ENCODE data around the gene ENAH.

ENAH gene

GRCh38 chr1:225544924-225545323 lies 108.0 kb downstream of the ENAH start:
- H3K36me3 ChIP-seq (ENCODE audit: insufficient read depth, low read length), result no peaks in the 10 kb centered on the region
- H3K79me2 ChIP-seq (ENCODE audit: insufficient read depth, low read length), result no peaks in the 10 kb centered on the region
- no peaks in the 10 kb centered on the region for H3K9me3 ChIP-seq (ENCODE audit: low read length)
- no peaks in the 10 kb centered on the region for H3F3A ChIP-seq (ENCODE audit: insufficient read depth, low read length)
- no peak overlapping the region for H3K27ac ChIP-seq (ENCODE audit: low read depth, low read length, poor library complexity, severe bottlenecking)
- H3K4me3 ChIP-seq (ENCODE audit: low read depth, low read length, poor library complexity, severe bottlenecking), result no peak overlapping the region
- no peak overlapping the region for H3K9ac ChIP-seq (ENCODE audit: low read length)
- no peaks in the 10 kb centered on the region for H3K9me2 ChIP-seq (ENCODE audit: low read depth, low read length)
- no peak for TF ChIP-seq EZH2 (IDR thresholded peaks at IDR 0.05; ENCODE audit: borderline replicate concordance, low read length)
- no peak for TF ChIP-seq CTCF (IDR thresholded peaks at IDR 0.05; ENCODE audit: low read length)
- no peaks in the 10 kb centered on the region for H3K4me1 ChIP-seq (ENCODE audit: insufficient read depth, low read length, severe bottlenecking)
- no peaks in the 10 kb centered on the region for H4K20me1 ChIP-seq (ENCODE audit: insufficient read depth, low read length)
- H2AFZ ChIP-seq (ENCODE audit: low read length), result no peak overlapping the region
- no peak overlapping the region for H3K4me2 ChIP-seq (ENCODE audit: low read length)
- no peaks in the 10 kb centered on the region for H3K27me3 ChIP-seq (ENCODE audit: insufficient read depth, low read length)

- 0 out of 2 replicates have a peak, but pooled peaks cover 4% of the 10 kb centered on the region for H3K27me3 ChIP-seq (ENCODE audit: insufficient read depth, low read length)
- TF ChIP-seq CTCF (IDR thresholded peaks at IDR 0.05; ENCODE audit: low read length), result no peak
- no peak for TF ChIP-seq EZH2 (IDR thresholded peaks at IDR 0.05; ENCODE audit: borderline replicate concordance, low read length)
- no peaks in the 10 kb centered on the region for H3F3A ChIP-seq (ENCODE audit: insufficient read depth, low read length)
- no peaks in the 10 kb centered on the region for H4K20me1 ChIP-seq (ENCODE audit: insufficient read depth, low read length)
- H3K4me1 ChIP-seq (ENCODE audit: insufficient read depth, low read length, severe bottlenecking), result no peaks in the 10 kb centered on the region
- no peaks in the 10 kb centered on the region for H3K9me2 ChIP-seq (ENCODE audit: low read depth, low read length)
- H2AFZ ChIP-seq (ENCODE audit: low read length), result no peak overlapping the region
- H3K9me3 ChIP-seq (ENCODE audit: low read length), result no peaks in the 10 kb centered on the region
- H3K4me3 ChIP-seq (ENCODE audit: low read depth, low read length, poor library complexity, severe bottlenecking), result no peak overlapping the region
- H3K27ac ChIP-seq (ENCODE audit: low read depth, low read length, poor library complexity, severe bottlenecking), result no peak overlapping the region
- H3K4me2 ChIP-seq (ENCODE audit: low read length), result no peak overlapping the region
- H3K79me2 ChIP-seq (ENCODE audit: insufficient read depth, low read length), result no peaks in the 10 kb centered on the region
- H3K9ac ChIP-seq (ENCODE audit: low read length), result no peak overlapping the region
- H3K36me3 ChIP-seq (ENCODE audit: insufficient read depth, low read length), result no peaks in the 10 kb centered on the region
These were observed 108.7 kb downstream of the ENAH start for GRCh38 chr1:225544263-225544662.

- Histone ChIP-seq H3K9ac (ENCODE audit: low read length) (no peak overlapping the region), H4K20me1 (ENCODE audit: insufficient read depth, low read length) (no peaks in the 10 kb centered on the region), H3K9me3 (ENCODE audit: low read length) (no peaks in the 10 kb centered on the region), H3K9me2 (ENCODE audit: low read depth, low read length) (no peaks in the 10 kb centered on the region), H3K36me3 (ENCODE audit: insufficient read depth, low read length) (no peaks in the 10 kb centered on the region), H3K4me1 (ENCODE audit: insufficient read depth, low read length, severe bottlenecking) (no peaks in the 10 kb centered on the region), H3F3A (ENCODE audit: insufficient read depth, low read length) (no peaks in the 10 kb centered on the region), H2AFZ (ENCODE audit: low read length) (no peak overlapping the region), H3K27me3 (ENCODE audit: insufficient read depth, low read length) (0 out of 2 replicates have a peak, but pooled peaks cover 4% of the 10 kb centered on the region), H3K79me2 (ENCODE audit: insufficient read depth, low read length) (no peaks in the 10 kb centered on the region), H3K4me2 (ENCODE audit: low read length) (no peak overlapping the region), H3K27ac (ENCODE audit: low read depth, low read length, poor library complexity, severe bottlenecking) (no peak overlapping the region), H3K4me3 (ENCODE audit: low read depth, low read length, poor library complexity, severe bottlenecking) (no peak overlapping the region)
- TF ChIP-seq CTCF (IDR thresholded peaks at IDR 0.05; ENCODE audit: low read length) (no peak), EZH2 (IDR thresholded peaks at IDR 0.05; ENCODE audit: borderline replicate concordance, low read length) (no peak)
These were observed 109.6 kb downstream of the ENAH start for GRCh38 chr1:225543350-225543749.
